Subcutaneous adipose tissue (tissue), 4 donors: ENCODE results near the gene MAN1A1. TPM values are rescaled to one million over a fixed set of nuclear protein-coding genes. Genes with fewer than 3 reads are reported as not detected.

Experiments used
- CTCF ChIP-seq: fragments of 450-650 bp; IDR thresholded peaks from one replicate; pipeline ENCODE4 v1.5.1; 2016; ENCODE audit warnings: low read depth, mild to moderate bottlenecking, control low read depth, antibody characterized with exemption, moderate library complexity
- total RNA-seq, 4 donors: library from RNA; depleted of rRNA; stranded (reverse); fragments of >200 nt; gene quantifications; one replicate each; pipeline ENCODE4 v1.1.0, GENCODE V29; 2016

The MAN1A1 gene
- total RNA-seq, 4 donors from 2014 or later: 268 to 470 (median 387) TPM

DNA sequence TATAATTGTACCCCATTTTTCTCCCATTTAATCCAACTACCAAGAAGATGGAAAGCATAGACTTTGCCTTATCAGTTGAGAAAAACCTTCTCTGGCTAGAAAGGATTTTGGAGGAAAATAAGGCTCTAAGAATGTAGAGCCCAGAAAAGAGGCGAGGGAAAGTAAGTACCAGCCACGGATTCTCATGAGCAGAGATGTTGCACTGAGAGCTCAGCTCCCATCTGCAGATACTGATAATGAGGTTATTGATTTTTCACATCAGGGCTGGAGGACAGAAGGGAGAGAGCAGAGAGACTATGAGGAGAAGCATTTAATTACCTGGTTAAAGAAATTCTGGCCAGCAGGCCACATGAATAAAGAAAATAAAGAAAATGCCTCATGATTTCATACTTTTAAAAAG lies 166.7 kb downstream of the MAN1A1 start:
- no peak for TF ChIP-seq CTCF

DNA sequence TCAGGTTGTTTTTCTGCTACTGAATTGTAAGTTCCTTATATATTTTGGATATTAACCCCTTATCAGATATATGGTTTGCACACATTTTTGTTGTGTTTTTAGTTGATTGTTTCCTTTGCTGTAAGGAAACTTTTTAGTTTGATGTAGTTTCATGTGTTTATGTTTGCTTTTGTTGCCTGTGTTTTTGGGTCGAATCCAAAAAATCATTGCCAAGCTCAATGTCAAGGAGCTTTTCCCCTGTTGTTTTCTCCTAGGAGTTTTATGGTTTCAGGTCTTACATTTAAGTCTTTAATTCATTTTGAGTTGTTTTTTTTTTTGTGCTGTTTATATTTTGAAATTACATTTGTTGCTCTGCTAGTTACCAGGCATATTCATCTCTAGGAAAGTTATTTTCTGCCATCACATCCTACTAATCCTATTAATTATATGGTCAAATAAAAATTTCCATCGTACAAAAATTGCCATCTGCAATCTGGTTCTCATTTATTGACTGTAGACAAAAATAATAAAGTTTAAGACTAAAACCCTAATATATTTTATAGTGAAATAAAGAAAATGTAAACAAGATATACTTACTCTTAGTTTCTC lies 167.3 kb downstream of the MAN1A1 start:
- TF ChIP-seq CTCF: no peak

GRCh38 chr6:119181046-119181445 lies 168.5 kb downstream of the MAN1A1 start:
- no peak for TF ChIP-seq CTCF

DNA sequence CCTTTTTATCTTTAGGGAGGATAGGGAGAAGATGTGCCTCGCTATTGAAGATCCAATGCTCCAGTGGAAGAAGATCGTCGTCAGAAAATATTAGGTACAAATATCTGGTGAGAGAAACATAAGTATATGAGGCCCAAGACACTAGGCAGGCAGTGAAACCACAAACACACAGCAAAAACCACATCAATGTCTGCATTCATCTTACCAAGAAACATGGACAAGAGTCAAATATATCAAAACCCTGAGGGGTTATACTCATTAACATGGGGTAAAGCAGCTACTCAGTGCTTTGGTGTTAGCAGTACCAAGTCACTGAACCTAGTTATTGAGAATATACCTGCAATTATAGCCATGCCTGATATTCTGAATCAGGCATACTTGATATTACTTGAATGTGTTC lies 169.7 kb downstream of the MAN1A1 start:
- TF ChIP-seq CTCF: no peak

DNA sequence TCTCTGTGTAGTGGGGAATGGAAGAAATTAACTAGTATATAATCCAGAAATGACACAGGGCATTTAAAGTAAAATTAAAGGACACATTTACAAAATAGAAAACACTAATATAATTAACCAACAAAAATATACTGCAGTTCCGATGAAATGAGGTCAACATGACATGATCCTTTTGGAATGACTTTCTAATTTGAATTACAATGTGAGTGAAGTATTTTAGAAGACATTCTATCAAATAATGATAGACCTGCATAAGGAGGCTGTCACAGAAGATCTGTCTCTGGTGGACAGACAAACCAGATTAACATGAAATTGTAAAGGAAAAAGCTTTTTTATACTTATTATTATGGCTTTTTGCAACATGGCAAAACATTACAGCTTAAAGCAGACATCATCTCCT lies 170.5 kb downstream of the MAN1A1 start:
- TF ChIP-seq CTCF: no peak

GRCh38 chr6:119176445-119176844 lies 173.1 kb downstream of the MAN1A1 start:
- TF ChIP-seq CTCF: no peak

GRCh38 chr6:119174879-119175817 lies 174.4 kb downstream of the MAN1A1 start:
- TF ChIP-seq CTCF: no peak
